ENCODE results near the gene LPAR1.

Gene LPAR1

DNA sequence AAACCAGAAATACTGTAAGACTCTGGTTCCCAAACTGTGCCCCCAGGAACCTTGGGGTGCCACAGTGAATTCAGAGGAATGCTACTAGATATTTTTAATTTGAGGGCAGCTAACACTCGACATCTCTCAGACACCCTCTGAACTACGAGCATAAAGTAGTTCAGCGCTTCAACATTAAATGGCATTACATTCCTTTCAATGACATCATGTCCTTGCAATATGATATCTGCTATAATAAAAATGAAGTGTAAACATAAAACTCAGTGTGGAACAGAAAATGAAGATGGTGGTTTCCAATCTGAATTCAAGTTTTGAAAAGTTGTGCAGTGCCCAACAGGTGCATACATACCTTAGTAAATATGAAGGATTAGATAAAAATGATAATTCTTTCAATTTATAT is 116.1 kb downstream of the LPAR1 start:
- TF ChIP-seq Cebpa-rat (IDR thresholded peaks at IDR 0.05) = no peak
- no peak overlapping the region; a peak in 1 of 22 replicates for H3K27ac ChIP-seq
- peaks cover 0 to 21% (median 9%) of the 10 kb centered on the region in 10 experiments; a peak in 13 of 20 replicates for H3K4me1 ChIP-seq
- no peaks in the 10 kb centered on the region for H4K20me1 ChIP-seq
- H3K4me2 ChIP-seq = no peak overlapping the region
- no peaks in the 10 kb centered on the region; a peak in 1 of 22 replicates for H3K27me3 ChIP-seq
- no peaks in the 10 kb centered on the region for H3K36me3 ChIP-seq
- no peak overlapping the region for H3K4me3 ChIP-seq
- H3K9ac ChIP-seq = no peak overlapping the region
- H3K9me3 ChIP-seq (replicated peaks in 1 of 11) = peaks cover 0 to 7% (median 0%) of the 10 kb centered on the region in 11 experiments; a peak in 2 of 22 replicates

DNA sequence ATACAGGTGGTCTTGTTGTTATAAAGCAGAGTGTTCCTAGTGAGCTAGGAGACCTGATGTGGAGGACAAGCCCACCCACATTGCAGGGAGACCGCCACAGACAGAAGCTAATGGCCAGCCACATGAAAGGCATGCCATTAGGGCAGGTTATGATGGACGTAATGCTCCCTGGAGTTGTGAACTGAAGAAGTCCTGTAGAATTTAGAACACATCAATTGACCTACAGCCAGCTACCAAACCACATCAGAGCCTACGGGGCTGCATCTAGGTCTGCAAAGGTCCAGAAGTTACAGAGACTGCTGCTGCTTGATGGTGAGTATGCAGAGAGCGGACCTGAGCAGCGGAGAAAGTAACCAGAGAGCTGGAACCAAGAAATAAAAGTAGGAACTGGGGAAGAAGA is 116.6 kb downstream of the LPAR1 start:
- no peaks in the 10 kb centered on the region for H4K20me1 ChIP-seq
- H3K9me3 ChIP-seq (replicated peaks in 1 of 11) = peaks cover 0 to 7% (median 0%) of the 10 kb centered on the region in 11 experiments; a peak in 2 of 22 replicates
- no peaks in the 10 kb centered on the region for H3K36me3 ChIP-seq
- no peak for TF ChIP-seq Cebpa-rat (IDR thresholded peaks at IDR 0.05)
- H3K4me1 ChIP-seq = peaks cover 0 to 21% (median 9%) of the 10 kb centered on the region in 10 experiments; a peak in 13 of 20 replicates
- H3K4me2 ChIP-seq = no peak overlapping the region
- H3K9ac ChIP-seq = no peak overlapping the region
- no peak overlapping the region for H3K4me3 ChIP-seq
- H3K27me3 ChIP-seq = no peaks in the 10 kb centered on the region; a peak in 1 of 22 replicates
- H3K27ac ChIP-seq = no peak overlapping the region; a peak in 1 of 22 replicates

DNA sequence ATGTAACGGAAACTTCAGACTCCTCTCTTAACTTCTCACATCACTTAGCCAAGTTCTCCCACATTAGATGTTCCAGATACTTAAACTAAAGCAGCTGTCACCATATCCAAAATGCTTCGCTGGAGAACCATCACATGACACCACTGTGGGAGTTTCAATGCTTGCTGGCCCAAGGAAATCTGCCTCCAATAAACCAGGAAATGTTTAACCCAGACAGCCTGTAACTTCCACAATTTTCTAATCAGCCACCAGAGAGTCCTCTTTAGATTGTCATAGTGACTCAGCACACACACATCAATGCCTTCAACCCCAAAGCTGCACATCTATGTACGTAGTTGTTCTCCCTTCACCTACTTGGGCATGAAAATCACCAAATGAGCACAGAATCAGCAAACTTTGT is 118.7 kb downstream of the LPAR1 start:
- H3K4me3 ChIP-seq = no peak overlapping the region
- H3K27ac ChIP-seq = peak overlapping the region in 7 of 11 experiments; percentile 28 to 74 (median 40); a peak in 8 of 22 replicates
- TF ChIP-seq Cebpa-rat (IDR thresholded peaks at IDR 0.05) = no peak
- peaks cover 0 to 21% (median 9%) of the 10 kb centered on the region in 10 experiments; a peak in 13 of 20 replicates for H3K4me1 ChIP-seq
- H4K20me1 ChIP-seq = no peaks in the 10 kb centered on the region
- H3K4me2 ChIP-seq = peak overlapping the region in 6 of 11 experiments; percentile 20 to 64 (median 60); a peak in 12 of 22 replicates
- peak overlapping the region in 1 of 11 experiments; percentile 46; a peak in 1 of 22 replicates for H3K9ac ChIP-seq
- H3K27me3 ChIP-seq = no peaks in the 10 kb centered on the region; a peak in 1 of 22 replicates
- no peaks in the 10 kb centered on the region for H3K36me3 ChIP-seq
- H3K9me3 ChIP-seq (replicated peaks in 1 of 11) = peaks cover 0 to 10% (median 2%) of the 10 kb centered on the region in 11 experiments; a peak in 10 of 22 replicates

DNA sequence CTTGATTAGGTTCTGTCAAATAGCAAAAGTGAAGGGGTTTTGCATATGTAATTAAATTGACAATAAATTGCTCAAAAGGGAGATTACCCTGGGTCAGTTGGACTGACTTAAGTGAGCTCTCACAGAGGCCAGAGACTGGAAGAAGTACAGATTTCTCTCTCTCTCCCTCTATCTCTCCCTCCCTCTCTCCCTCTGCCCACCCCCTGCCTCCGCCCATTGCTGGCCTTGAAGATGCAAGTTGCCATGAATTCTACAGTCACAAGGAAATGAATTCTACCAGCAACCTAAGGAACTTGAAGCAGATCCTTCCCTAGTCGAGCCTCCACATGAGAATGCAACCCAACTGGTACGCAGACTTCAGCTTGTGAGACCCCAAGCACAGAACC is 119.2 kb downstream of the LPAR1 start:
- Histone ChIP-seq H3K9me3 (replicated peaks in 1 of 11) (peaks cover 4 to 16% (median 8%) of the 10 kb centered on the region in 11 experiments; a peak in 20 of 22 replicates), H3K27me3 (no peaks in the 10 kb centered on the region; a peak in 1 of 22 replicates), H3K4me2 (peak overlapping the region in 3 of 11 experiments; percentile 59 to 64 (median 61); a peak in 1 of 22 replicates), H3K4me1 (peaks cover 0 to 21% (median 9%) of the 10 kb centered on the region in 10 experiments; a peak in 13 of 20 replicates), H3K9ac (no peak overlapping the region), H3K4me3 (no peak overlapping the region), H3K27ac (peak overlapping the region in 3 of 11 experiments; percentile 38 to 74 (median 39); a peak in 6 of 22 replicates), H4K20me1 (no peaks in the 10 kb centered on the region), H3K36me3 (no peaks in the 10 kb centered on the region)
- TF ChIP-seq Cebpa-rat (IDR thresholded peaks at IDR 0.05) = no peak

DNA sequence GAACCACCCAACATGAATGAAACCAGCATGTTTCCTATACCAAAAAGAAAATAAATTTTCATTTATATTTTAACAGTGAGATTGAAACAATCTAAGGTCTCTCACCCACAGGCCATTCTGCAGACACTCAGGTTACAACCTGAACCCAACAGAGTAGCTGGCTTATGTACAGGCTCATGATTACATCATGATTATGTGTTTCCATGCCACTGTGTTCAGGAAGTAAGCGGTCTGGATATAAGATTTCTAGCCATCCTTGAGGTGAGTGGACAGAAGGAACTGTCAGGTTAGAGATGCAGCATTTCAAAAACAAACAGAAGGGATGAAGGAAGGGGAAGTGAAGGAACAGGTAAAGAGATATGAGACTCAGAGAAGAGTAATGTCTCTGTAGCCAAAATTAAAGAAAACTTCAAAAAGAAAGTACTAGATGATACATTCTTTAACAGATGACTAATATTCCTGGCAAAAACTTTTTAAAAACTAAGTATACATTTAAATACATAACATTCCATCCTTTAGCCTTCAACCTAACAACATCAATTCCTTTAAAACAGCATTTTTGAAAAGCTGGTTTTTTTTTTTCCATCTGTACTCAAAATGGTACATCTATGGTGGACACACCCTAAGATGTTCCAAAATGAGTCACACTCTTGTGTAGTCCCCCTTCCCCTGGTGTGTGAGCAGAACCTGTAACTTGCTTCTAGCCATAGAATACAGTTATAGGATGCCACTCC is 119.8 kb downstream of the LPAR1 start:
- TF ChIP-seq Cebpa-rat (IDR thresholded peaks at IDR 0.05) = no peak
- H3K36me3 ChIP-seq = no peaks in the 10 kb centered on the region
- peaks cover 0 to 21% (median 9%) of the 10 kb centered on the region in 10 experiments; a peak in 13 of 20 replicates for H3K4me1 ChIP-seq
- no peak overlapping the region for H3K9ac ChIP-seq
- peaks cover 9 to 22% (median 13%) of the 10 kb centered on the region in 11 experiments; a peak in 20 of 22 replicates for H3K9me3 ChIP-seq (replicated peaks in 1 of 11)
- peak overlapping the region in 2 of 11 experiments; percentile 6 to 7; a peak in 1 of 22 replicates for H3K4me2 ChIP-seq
- H3K27me3 ChIP-seq = no peaks in the 10 kb centered on the region; a peak in 1 of 22 replicates
- H4K20me1 ChIP-seq = no peaks in the 10 kb centered on the region
- no peak overlapping the region; a peak in 1 of 22 replicates for H3K27ac ChIP-seq
- no peak overlapping the region for H3K4me3 ChIP-seq

DNA sequence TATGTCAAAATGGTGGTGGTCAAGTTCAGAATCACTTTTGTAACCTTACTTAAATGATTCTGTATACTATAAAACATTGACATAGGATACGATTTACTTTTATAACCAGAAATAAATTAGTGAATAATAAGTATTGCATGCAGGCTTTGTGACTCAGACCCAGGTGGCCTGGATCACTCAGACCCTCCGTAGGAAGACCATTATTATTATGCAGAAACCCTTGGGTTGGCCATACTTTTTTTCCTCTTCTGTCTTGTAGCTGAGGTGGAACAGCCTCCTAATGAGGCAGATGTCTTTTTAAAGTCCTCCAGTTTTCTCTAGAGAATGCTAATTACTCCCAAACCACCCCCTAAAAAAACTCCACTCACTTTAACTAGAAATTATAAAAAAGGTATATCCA is 121.9 kb downstream of the LPAR1 start:
- peaks cover 0 to 21% (median 9%) of the 10 kb centered on the region in 10 experiments; a peak in 13 of 20 replicates for H3K4me1 ChIP-seq
- no peak overlapping the region for H3K4me2 ChIP-seq
- H3K9ac ChIP-seq = no peak overlapping the region
- no peaks in the 10 kb centered on the region for H4K20me1 ChIP-seq
- TF ChIP-seq Cebpa-rat (IDR thresholded peaks at IDR 0.05) = no peak
- no peak overlapping the region for H3K27ac ChIP-seq
- peaks cover 10 to 31% (median 13%) of the 10 kb centered on the region in 11 experiments; a peak in 20 of 22 replicates for H3K9me3 ChIP-seq (replicated peaks in 1 of 11)
- H3K4me3 ChIP-seq = no peak overlapping the region
- H3K27me3 ChIP-seq = no peaks in the 10 kb centered on the region
- H3K36me3 ChIP-seq = no peaks in the 10 kb centered on the region

DNA sequence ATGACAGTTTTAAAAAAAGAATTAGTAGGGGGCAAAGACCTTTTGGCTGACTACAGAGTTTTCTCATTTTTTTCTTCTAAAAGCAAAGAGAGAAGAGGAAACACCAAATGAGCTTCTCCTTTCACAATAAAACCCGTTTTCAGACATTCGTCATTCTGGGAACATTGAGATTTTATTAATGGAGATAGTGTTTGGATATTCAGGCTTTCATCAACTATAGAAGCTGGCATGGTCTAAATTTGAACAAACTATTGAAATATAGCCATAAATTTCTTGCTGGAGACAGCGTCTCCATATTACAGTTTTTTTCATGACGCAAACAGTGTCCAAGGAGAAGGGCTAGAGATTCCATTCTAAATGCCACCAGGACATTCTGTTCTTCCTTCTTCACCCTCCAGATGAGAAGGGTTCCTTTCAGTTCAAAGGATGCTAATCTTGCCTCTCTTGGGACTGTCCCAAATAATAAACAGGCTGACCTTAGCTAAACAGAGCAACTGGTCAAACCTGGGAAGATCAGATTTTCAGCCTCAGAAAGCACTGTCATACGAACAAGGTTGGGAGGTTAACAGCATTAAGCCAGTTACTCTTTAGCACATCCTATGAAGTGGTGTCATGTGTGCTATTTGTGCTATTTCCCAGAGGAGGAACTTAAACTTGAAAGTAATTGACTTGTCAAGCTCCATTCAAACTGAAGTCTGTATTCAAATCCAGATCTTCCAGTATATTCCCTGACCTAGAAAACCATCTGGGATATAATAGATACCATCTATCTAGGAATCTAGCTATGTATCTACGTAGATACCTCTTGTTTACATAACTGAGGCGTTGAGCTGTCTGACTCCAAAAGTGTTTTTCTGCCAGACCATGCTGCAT is 125.6 kb downstream of the LPAR1 start:
- Histone ChIP-seq H3K4me1 (no peaks in the 10 kb centered on the region; a peak in 1 of 20 replicates), H3K27ac (no peak overlapping the region), H3K4me3 (no peak overlapping the region), H3K9me3 (replicated peaks in 1 of 11) (peaks cover 40 to 58% (median 44%) of the 10 kb centered on the region in 11 experiments), H4K20me1 (no peaks in the 10 kb centered on the region), H3K9ac (no peak overlapping the region), H3K4me2 (no peak overlapping the region), H3K36me3 (0 out of 22 replicates have a peak, but pooled peaks cover 0 to 7% (median 0%) of the 10 kb centered on the region in 11 experiments), H3K27me3 (no peaks in the 10 kb centered on the region)
- TF ChIP-seq Cebpa-rat (IDR thresholded peaks at IDR 0.05) = no peak

DNA sequence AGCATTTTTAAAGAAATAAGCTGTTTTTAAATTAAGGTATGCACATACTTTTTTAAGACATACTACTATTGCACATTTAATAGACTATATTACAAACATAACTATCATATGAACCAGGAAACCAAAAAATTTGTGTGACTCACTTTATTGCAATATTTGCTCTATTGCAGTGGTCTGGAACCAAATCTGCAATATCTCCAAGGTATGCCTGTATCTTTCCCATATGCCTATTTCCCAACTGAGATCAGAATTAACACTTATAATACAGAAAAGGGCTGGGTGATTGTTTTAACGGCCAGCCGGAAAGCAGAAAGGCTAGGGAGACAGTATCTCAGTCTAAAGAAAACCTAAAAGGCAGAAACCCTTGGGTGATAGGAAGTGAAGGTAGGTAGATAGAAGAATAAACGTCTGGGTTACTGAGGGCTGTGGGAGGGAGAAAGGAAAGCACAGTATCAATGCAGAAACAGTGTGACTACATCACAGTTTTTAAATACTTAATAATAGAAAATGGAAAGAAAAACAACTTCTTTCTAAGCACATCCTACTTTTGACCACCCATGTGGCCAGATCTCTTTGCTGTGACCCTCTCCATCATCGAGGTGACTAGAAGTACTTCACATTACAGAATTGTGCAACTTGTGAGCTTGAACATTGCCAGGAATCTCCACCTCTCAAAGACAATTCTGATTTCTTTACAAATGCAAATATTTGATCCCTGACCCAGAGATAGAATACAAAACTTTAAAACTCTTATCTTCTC is 126.4 kb downstream of the LPAR1 start:
- no peaks in the 10 kb centered on the region for H4K20me1 ChIP-seq
- no peak overlapping the region for H3K4me3 ChIP-seq
- H3K27ac ChIP-seq = no peak overlapping the region
- 0 out of 22 replicates have a peak overlapping the region, but pooled peaks of 1 of the 11 experiments have one; percentile 8 for H3K4me2 ChIP-seq
- 0 out of 22 replicates have a peak, but pooled peaks cover 0 to 7% (median 0%) of the 10 kb centered on the region in 11 experiments for H3K36me3 ChIP-seq
- H3K9me3 ChIP-seq (replicated peaks in 1 of 11) = peaks cover 40 to 65% (median 44%) of the 10 kb centered on the region in 11 experiments
- H3K9ac ChIP-seq = no peak overlapping the region
- no peaks in the 10 kb centered on the region for H3K27me3 ChIP-seq
- H3K4me1 ChIP-seq = no peaks in the 10 kb centered on the region; a peak in 1 of 20 replicates
- TF ChIP-seq Cebpa-rat (IDR thresholded peaks at IDR 0.05) = no peak
